Measurements from ENCODE around the gene NUB1. TPM values are rescaled to one million over a fixed set of nuclear protein-coding genes. Genes with fewer than 3 reads are reported as not detected.

Gene NUB1
- total RNA-seq, 3 donors from 2014 or later = 25.9 to 26.9 (median 26.5) TPM

DNA sequence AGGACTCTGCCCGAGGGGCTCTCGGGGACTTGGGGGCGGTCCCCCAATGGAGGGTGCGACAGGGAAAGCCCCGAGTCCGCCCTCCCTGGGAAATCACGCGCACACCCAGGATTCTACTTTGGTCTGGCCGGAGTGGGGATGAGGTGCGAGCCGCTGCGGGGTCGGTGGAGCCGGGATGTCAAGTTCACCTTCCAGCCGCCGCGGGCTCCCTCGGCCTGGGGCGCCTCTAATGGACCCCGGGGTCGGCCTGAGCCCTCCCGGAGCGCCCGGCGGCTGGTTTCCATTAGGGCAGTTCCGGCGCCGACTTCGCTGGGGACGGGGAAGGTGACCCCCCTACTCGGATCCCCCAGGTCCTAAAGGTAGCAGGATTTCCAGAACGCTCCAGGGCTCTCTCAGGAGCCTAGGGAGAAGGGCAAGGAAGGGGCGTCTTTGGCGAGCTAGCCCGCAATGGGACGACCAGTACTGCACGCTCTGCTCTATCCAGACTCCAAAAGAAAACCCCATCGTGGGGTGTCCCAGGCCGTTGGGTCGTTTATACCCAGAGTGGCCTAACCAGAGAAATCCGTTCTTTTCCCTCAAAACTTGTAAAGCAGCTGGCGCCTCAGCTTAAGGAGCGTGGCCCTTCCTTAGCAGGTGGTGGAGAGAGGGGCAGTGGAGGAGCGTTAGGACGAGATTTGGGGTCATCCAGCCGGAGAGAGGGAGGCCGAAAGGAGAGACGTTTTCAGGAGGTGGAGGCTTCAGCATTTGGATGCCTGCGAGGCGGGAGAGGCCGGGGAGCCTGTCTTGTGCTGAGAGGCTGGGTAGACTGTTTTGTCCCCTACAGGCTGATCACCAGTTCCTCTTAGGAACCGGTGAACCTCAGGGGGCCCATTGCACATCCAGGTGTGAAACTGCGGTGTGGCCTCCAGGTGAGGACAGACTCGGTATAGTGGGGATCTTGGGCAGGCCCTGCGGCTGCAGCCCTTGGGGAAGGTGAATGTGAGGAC lies 69.1 kb downstream of the NUB1 start:
- Mint-ChIP-seq H3K4me3 (peak overlapping the region; percentile 57), H3K4me1 (ENCODE audit: low read depth) (peaks cover 49% of the 10 kb centered on the region), H3K9me3 (peaks cover 5% of the 10 kb centered on the region), H3K36me3 (ENCODE audit: insufficient read depth) (no peaks in the 10 kb centered on the region), H3K27me3 (ENCODE audit: low read depth) (peaks cover 30% of the 10 kb centered on the region)
- ATAC-seq = peak in 1 of 2 donors; percentile 11
- no peak for DNase-seq

DNA sequence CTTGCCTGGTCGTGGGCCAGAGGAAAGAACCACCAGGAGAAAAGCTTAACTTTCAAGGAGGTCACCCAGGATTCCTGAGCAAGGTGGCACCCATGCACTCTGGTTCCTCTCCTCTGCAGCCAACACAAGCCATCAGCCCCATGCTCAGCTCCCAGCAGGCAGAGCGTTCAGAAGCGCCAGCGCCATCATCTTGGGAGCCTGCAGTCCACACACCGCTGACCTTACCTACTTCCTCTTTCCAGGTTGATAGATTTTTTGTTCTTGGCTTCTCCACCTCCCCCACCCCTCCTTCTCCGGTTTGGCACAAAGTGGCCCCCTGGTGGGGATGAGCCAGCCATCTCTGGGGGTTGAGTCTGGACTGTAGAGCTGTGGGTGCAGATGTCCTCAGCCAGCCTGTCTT lies 69.9 kb downstream of the NUB1 start:
- Mint-ChIP-seq H3K4me3 (no peak overlapping the region), H3K36me3 (ENCODE audit: insufficient read depth) (no peaks in the 10 kb centered on the region), H3K9me3 (peaks cover 5% of the 10 kb centered on the region), H3K4me1 (ENCODE audit: low read depth) (peaks cover 48% of the 10 kb centered on the region), H3K27me3 (ENCODE audit: low read depth) (peaks cover 30% of the 10 kb centered on the region)
- ATAC-seq (no peak), DNase-seq (no peak)

DNA sequence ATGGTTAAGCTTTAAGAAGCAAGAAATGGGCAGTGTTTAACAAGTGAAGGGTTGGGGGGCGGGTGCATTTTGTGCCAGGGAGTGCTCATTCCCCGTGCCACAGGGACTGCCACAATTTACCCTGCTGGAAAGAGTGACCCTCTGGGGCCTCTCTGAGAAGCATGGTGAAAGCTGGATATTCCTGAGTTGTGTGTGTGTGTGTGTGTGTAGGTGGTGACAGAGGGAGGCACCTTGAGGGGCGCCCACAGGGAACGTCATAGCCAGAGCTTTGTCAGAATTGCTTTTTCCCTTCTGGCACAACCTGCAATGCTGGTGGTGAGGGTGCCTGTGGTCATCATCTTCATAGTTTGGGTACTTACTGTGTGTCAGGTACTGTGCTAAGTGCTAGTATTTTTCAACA lies 70.7 kb downstream of the NUB1 start:
- ATAC-seq (no peak), DNase-seq (no peak)
- peaks cover 30% of the 10 kb centered on the region for H3K27me3 Mint-ChIP-seq (ENCODE audit: low read depth)
- H3K4me1 Mint-ChIP-seq (ENCODE audit: low read depth) = peaks cover 48% of the 10 kb centered on the region
- no peak overlapping the region for H3K4me3 Mint-ChIP-seq
- no peaks in the 10 kb centered on the region for H3K36me3 Mint-ChIP-seq (ENCODE audit: insufficient read depth)
- peaks cover 5% of the 10 kb centered on the region for H3K9me3 Mint-ChIP-seq

DNA sequence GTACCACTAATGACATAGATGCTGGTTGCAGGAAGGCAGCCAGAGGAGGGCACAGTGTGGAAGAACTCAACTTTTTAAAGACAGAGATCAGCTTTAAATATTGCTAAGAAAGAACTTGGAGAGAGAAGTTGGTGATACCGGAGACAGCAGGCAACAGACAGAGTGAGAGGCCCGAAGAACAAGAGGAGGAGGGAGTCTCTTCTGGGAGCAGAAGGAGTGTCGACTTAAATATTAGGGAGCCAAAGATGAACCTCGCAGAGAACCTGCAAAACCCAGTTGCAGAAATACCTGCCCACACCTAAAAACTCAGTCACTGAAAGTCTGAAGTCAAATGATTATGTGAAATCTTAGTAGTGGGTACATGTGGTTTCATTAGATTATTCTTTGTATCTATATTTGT lies 71.6 kb downstream of the NUB1 start:
- ATAC-seq (no peak), DNase-seq (no peak)
- no peaks in the 10 kb centered on the region for H3K36me3 Mint-ChIP-seq (ENCODE audit: insufficient read depth)
- peaks cover 8% of the 10 kb centered on the region for H3K9me3 Mint-ChIP-seq
- no peak overlapping the region for H3K4me3 Mint-ChIP-seq
- H3K4me1 Mint-ChIP-seq (ENCODE audit: low read depth) = peaks cover 48% of the 10 kb centered on the region
- peaks cover 28% of the 10 kb centered on the region for H3K27me3 Mint-ChIP-seq (ENCODE audit: low read depth)

DNA sequence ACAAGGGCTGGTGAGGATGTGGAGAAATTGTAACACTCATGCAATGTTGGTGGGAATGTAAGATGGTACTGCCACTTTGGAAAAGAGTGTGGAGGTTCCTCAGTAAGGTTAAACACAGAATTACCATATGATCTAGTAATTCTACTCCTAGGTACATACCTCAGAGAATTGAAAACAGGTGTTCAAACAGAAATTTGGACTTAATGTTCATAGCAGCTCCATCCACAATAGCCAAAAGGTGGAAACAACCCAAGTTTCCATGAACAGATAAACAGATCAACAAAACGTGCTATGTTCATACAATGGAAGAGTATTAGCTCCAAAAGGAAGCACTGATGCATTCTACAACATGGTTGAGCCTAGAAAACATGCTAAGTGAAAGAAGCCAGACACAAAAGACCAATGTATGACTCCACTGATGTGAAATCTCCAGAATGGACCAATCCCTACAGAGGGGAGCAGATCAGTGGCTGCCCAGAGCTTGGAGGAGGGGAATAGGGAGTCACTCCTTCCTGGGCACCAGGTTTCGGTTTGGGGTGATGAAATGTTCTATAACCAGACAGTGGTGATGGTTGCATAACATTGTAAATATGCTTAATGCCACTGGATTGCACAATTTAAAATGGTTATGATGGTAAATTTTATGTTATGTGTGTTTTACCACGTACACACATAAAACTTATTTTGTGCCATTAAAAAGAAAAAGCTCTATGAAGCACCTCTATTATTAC lies 73.9 kb downstream of the NUB1 start:
- Mint-ChIP-seq H3K9me3 (peaks cover 10% of the 10 kb centered on the region), H3K4me1 (ENCODE audit: low read depth) (peaks cover 40% of the 10 kb centered on the region), H3K4me3 (no peak overlapping the region), H3K36me3 (ENCODE audit: insufficient read depth) (no peaks in the 10 kb centered on the region), H3K27me3 (ENCODE audit: low read depth) (peaks cover 19% of the 10 kb centered on the region)
- ATAC-seq (no peak), DNase-seq (no peak)

DNA sequence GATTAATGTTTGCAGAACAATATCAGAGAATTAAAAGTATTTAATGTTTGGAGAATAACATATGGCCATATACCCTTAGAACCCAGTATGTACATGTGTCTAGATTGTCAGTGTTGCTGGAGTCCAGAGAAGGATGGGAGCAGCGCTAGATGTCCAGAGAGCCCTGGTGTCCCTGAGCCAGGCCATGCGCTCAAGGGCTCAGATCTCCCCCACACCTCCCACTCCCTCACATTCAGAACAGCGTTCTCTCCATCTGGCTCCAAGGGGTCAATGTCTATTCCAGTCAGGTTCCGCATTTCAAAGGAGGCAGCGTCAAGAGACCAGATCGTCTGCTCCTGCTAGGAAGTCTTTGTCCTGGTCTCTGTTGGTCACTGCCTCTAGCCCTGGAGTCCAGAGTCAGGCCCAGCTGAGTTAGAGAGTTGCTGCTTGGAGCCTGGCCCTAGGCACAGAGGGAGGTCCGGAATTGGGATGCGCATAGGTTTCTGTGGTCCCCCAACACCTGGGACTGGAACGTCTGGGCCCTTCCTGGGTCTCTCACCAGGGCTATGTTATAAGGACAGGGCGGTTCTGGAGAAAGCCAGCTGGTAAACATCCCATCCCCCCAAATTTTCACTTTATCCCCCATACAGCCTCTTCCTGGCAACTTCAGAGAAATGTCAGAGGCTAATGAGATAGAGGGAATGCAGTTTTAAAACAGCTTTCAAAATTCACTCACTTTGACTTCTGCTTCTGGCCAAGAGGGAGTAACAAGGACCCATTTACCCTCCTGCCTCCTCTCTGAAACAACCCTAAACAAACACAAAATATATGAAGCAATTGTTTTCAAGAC lies 74.7 kb downstream of the NUB1 start:
- H3K4me1 Mint-ChIP-seq (ENCODE audit: low read depth) = peaks cover 37% of the 10 kb centered on the region
- no peaks in the 10 kb centered on the region for H3K36me3 Mint-ChIP-seq (ENCODE audit: insufficient read depth)
- DNase-seq (no peak), ATAC-seq (no peak)
- H3K27me3 Mint-ChIP-seq (ENCODE audit: low read depth) = peaks cover 11% of the 10 kb centered on the region
- no peak overlapping the region for H3K4me3 Mint-ChIP-seq
- H3K9me3 Mint-ChIP-seq = peaks cover 10% of the 10 kb centered on the region

DNA sequence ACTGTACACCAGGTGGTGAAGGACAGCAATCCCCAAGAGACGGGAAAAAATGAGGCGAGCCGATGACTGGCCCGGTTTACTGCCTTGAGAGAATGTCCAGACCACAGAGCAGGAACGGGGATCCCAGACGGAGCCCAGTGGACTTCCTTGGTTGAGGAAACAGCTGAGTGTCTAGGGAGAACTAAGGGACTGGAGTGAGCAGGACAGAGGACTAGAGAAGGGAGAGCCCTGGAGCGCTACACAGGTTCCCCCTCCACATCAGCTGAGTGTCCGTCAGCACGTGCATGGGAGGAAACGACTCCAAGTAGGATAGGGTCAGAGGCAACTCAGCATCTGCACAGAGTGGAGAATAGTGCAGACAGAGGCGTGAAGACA lies 75.3 kb downstream of the NUB1 start:
- Mint-ChIP-seq H3K36me3 (ENCODE audit: insufficient read depth) (no peaks in the 10 kb centered on the region), H3K4me3 (no peak overlapping the region), H3K27me3 (ENCODE audit: low read depth) (peaks cover 5% of the 10 kb centered on the region), H3K9me3 (peaks cover 10% of the 10 kb centered on the region), H3K4me1 (ENCODE audit: low read depth) (peaks cover 34% of the 10 kb centered on the region)
- DNase-seq (no peak), ATAC-seq (no peak)

DNA sequence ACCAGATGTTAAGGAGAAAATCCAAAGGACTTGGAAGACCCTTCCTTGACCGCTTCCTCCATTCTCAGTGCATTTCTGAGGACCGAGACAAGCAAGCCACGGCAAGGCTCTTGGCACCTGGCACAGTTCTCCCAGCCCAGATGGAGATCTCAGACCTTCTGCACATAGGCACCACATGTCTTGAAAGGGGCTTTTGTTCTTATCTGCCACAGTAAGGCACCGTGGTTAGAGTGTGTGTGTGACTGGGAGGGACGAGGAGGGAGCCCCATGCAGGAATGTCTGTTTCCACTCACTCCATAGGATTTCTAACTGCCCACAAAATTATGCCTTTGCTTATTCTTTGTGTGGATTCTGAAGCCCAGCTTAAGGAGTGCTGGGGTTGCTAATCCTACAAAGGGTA lies 78.5 kb downstream of the NUB1 start:
- ATAC-seq (no peak), DNase-seq (no peak)
- no peaks in the 10 kb centered on the region for H3K27me3 Mint-ChIP-seq (ENCODE audit: low read depth)
- H3K36me3 Mint-ChIP-seq (ENCODE audit: insufficient read depth) = no peaks in the 10 kb centered on the region
- peaks cover 6% of the 10 kb centered on the region for H3K4me1 Mint-ChIP-seq (ENCODE audit: low read depth)
- H3K9me3 Mint-ChIP-seq = peaks cover 5% of the 10 kb centered on the region
- H3K4me3 Mint-ChIP-seq = no peak overlapping the region

DNA sequence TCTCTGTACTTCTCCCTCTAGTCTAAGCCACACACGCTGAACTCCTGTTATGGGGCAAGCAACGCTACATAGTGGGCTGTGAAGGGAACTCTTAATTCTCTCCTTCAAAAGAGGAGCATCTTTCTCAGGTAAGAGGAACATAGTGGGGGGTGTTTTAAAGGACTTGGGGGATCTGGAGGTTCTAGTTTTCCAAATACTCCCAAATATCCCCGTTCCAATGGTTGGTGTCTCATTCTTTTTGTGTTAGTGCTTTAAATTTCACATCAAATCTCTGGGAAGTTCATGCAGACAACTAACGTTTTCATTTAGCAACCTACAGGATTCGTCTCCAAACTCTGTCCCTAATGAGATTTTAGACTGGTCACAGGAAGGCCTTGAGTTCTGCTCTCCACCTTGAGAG lies 80.6 kb downstream of the NUB1 start:
- DNase-seq (no peak), ATAC-seq (no peak)
- H3K9me3 Mint-ChIP-seq = peaks cover 5% of the 10 kb centered on the region
- H3K27me3 Mint-ChIP-seq (ENCODE audit: low read depth) = no peaks in the 10 kb centered on the region
- no peaks in the 10 kb centered on the region for H3K36me3 Mint-ChIP-seq (ENCODE audit: insufficient read depth)
- peaks cover 5% of the 10 kb centered on the region for H3K4me1 Mint-ChIP-seq (ENCODE audit: low read depth)
- H3K4me3 Mint-ChIP-seq = no peak overlapping the region

DNA sequence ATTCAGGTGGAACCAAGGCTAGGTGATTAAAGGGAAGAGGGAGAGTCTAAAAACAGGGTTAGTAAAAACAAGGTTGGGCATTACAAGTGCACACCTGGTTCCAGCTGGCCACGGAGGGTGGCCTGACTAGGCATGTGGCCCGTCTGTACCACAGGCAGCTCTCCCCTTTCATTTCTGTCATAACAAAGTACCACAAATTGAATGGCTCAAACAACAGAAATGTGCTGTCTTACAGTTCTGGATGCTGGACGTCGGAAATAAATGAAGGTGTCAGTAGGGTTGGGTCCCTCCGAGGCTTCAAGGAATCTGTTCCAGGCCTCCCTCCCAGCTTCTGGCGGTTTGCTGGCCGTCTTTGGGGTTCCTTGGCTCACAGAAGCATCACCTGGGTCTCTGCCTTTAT lies 81.6 kb downstream of the NUB1 start:
- no peak for ATAC-seq
- no peak overlapping the region for H3K4me3 Mint-ChIP-seq
- peaks cover 13% of the 10 kb centered on the region for H3K4me1 Mint-ChIP-seq (ENCODE audit: low read depth)
- no peaks in the 10 kb centered on the region for H3K27me3 Mint-ChIP-seq (ENCODE audit: low read depth)
- no peaks in the 10 kb centered on the region for H3K36me3 Mint-ChIP-seq (ENCODE audit: insufficient read depth)
- DNase-seq = no peak
- H3K9me3 Mint-ChIP-seq = peaks cover 2% of the 10 kb centered on the region

DNA sequence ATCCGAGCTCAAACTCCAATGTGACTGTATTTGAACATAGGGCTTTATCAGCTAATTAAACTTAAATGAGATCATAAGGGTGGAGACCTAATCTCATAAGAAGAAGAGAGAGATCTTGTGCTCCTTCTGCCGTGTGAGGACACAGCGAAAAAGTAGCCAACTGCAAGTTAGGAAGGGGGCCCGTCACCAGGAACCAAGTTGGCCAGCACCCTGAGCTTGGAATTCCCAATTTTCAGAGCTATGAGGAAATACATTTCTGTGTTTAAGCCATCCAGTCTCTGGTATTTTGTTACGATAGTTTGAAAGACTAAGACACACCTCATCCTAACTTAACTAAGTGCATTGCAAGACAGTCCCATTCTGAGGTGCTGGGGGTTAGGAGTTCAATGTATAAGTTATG lies 82.3 kb downstream of the NUB1 start:
- H3K27me3 Mint-ChIP-seq (ENCODE audit: low read depth) = no peaks in the 10 kb centered on the region
- no peaks in the 10 kb centered on the region for H3K36me3 Mint-ChIP-seq (ENCODE audit: insufficient read depth)
- H3K4me1 Mint-ChIP-seq (ENCODE audit: low read depth) = peaks cover 21% of the 10 kb centered on the region
- H3K4me3 Mint-ChIP-seq = no peak overlapping the region
- ATAC-seq (no peak), DNase-seq (no peak)
- H3K9me3 Mint-ChIP-seq = no peaks in the 10 kb centered on the region

DNA sequence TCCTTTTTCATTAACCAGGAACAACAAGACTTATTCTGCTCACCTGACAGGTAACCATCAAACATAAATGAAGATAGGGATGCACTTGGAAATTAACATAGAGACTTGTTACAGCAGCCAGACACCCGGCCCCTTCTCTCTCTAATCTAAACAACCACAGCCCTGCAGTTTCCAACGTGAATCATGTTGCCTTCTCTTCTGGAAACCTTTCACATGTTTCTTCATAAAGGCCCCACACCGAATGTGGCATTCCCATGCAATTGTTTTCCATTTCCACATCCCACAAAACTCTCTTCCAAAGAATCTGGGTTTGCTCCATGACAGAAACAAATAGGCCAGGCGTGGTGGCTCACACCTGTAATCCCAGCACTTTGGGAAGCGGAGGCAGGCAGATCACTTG lies 83.2 kb downstream of the NUB1 start:
- peaks cover 29% of the 10 kb centered on the region for H3K4me1 Mint-ChIP-seq (ENCODE audit: low read depth)
- ATAC-seq (no peak), DNase-seq (no peak)
- no peak overlapping the region for H3K4me3 Mint-ChIP-seq
- H3K9me3 Mint-ChIP-seq = no peaks in the 10 kb centered on the region
- no peaks in the 10 kb centered on the region for H3K27me3 Mint-ChIP-seq (ENCODE audit: low read depth)
- H3K36me3 Mint-ChIP-seq (ENCODE audit: insufficient read depth) = no peaks in the 10 kb centered on the region

DNA sequence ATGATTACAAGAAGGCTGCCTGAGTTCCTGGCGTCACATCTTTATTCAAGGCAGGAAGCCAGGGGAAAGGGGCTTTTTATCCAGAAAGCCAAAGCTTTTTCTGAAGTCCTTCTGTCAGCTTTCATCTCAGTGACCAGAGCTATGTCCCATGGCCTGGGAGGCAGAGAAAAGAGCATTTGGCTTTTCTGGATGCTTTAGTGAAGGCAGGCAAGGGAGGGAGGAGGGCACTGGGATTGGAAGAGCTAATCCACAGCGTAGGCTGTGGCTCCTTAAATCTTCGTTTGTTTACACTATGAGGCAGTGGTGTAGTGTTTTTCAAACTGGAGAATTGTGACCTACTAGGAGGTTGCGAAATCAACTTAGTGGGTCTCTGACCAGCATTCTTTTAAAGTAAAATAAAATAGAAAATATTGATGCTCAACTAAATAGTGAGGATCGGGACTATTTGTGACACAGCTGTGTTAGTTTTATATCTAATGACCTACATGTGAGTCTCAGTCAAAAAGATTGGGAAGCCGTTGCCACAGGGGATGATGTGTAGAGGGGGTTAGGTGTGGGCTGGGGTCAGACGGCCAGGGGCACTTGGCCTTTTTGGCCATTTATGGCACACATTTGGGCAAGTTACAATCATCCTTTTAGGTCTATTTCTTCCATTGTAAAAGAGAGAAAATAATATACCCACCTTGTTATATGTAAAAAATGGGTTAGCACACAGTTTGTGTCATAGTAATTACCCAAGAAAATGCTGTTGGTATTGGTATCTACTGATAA lies 84.2 kb downstream of the NUB1 start:
- ATAC-seq = no peak
- no peak overlapping the region for H3K4me3 Mint-ChIP-seq
- H3K36me3 Mint-ChIP-seq (ENCODE audit: insufficient read depth) = no peaks in the 10 kb centered on the region
- no peak for DNase-seq
- no peaks in the 10 kb centered on the region for H3K9me3 Mint-ChIP-seq
- peaks cover 38% of the 10 kb centered on the region for H3K4me1 Mint-ChIP-seq (ENCODE audit: low read depth)
- H3K27me3 Mint-ChIP-seq (ENCODE audit: low read depth) = no peaks in the 10 kb centered on the region

Data from activated T-cell treated with anti-CD3 and anti-CD28 coated beads, Interleukin-2, amount 50 U/mL, for 4 hours (primary cell).